ENCODE data around the gene SLC28A3. TPM values are rescaled to one million over a fixed set of nuclear protein-coding genes. Genes with fewer than 3 reads are reported as not detected.
A peak's percentile ranks its signal among the peaks of the same experiment; 100 is the strongest.
"Not testable (repeated sequence)": the region's sequence is repeated elsewhere in the genome, so short reads cannot be mapped to it uniquely, and the experiment has no call there.

SLC28A3 gene
- total and polyA plus RNA-seq, 2 donors, result 0.09 to 2.0 TPM

- 91% methylated on average over 3 of the region's 3 CpGs for WGBS
- H3K27ac ChIP-seq (ENCODE audit: low read depth), result no peak overlapping the region
- no peak overlapping the region for H3K4me3 ChIP-seq (ENCODE audit: low read depth, low read length)
- DNase-seq (ENCODE audit: extremely low spot score), result no peak
- no peaks in the 10 kb centered on the region for H3K36me3 ChIP-seq (ENCODE audit: insufficient read depth)
- no peaks in the 10 kb centered on the region for H3K4me1 ChIP-seq (ENCODE audit: insufficient read depth)
Observed at GRCh38 chr9:84368601-84369000, 28.0 kb upstream of the SLC28A3 start.

- 30% methylated on average over 10 of the region's 10 CpGs for WGBS
- DNase-seq (ENCODE audit: extremely low spot score); H3K4me3 ChIP-seq (ENCODE audit: low read depth, low read length); H3K4me1 ChIP-seq (ENCODE audit: insufficient read depth); H3K36me3 ChIP-seq (ENCODE audit: insufficient read depth); H3K27ac ChIP-seq (ENCODE audit: low read depth): not testable (repeated sequence)
Observed at GRCh38 chr9:84367726-84368125, 27.2 kb upstream of the SLC28A3 start.

GRCh38 chr9:84366683-84367082, 26.1 kb upstream of the SLC28A3 start:
- no peaks in the 10 kb centered on the region for H3K4me1 ChIP-seq (ENCODE audit: insufficient read depth)
- H3K36me3 ChIP-seq (ENCODE audit: insufficient read depth), result no peaks in the 10 kb centered on the region
- 100% methylated on average over 1 of the region's 1 CpG for WGBS
- no peak overlapping the region for H3K27ac ChIP-seq (ENCODE audit: low read depth)
- no peak for DNase-seq (ENCODE audit: extremely low spot score)
- H3K4me3 ChIP-seq (ENCODE audit: low read depth, low read length), result no peak overlapping the region

DNA sequence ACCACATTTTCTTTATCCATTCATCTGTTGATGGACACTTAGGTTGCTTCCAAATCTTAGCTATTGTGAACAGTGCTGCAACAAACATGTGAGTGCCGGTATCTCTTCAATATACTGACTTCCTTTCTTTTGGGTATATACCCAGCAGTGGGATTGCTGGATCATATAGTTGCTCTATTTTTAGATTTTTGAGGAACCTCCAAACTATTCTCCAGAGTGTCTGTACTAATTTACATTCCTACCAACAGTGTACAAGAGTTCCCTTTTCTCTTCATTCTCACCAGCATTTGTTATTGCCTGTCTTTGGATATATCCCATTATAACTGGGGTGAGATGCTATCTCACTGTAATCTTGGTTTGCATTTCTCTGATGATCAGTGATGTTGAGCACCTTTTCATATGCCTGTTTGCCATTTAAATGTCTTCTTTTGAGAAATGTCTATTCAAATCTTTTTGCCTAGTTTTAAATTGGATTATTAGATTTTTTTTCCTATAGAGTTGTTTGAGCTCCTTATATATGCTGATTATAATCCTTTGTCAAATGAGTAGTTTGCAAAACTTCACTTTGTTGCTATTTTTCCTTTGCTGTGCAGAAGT, 24.4 kb upstream of the SLC28A3 start:
- 88% methylated on average over 1 of the region's 1 CpG for whole genome bisulfite sequencing
- not testable (repeated sequence) for H3K36me3 ChIP-seq (ENCODE audit: insufficient read depth)

GRCh38 chr9:84361645-84362044, 21.1 kb upstream of the SLC28A3 start:
- no peaks in the 10 kb centered on the region for H3K4me1 ChIP-seq (ENCODE audit: insufficient read depth)
- H3K27ac ChIP-seq (ENCODE audit: low read depth), result no peak overlapping the region
- no peaks in the 10 kb centered on the region for H3K36me3 ChIP-seq (ENCODE audit: insufficient read depth)
- no peak for DNase-seq (ENCODE audit: extremely low spot score)
- 90% methylated on average over 6 of the region's 6 CpGs for WGBS
- H3K4me3 ChIP-seq (ENCODE audit: low read depth, low read length), result no peak overlapping the region

More for the DNA sequence above, 24.4 kb upstream of the SLC28A3 start:
- H3K27ac ChIP-seq (ENCODE audit: low read depth); DNase-seq (ENCODE audit: extremely low spot score); H3K4me1 ChIP-seq (ENCODE audit: insufficient read depth); H3K4me3 ChIP-seq (ENCODE audit: low read depth, low read length): not testable (repeated sequence)

DNA sequence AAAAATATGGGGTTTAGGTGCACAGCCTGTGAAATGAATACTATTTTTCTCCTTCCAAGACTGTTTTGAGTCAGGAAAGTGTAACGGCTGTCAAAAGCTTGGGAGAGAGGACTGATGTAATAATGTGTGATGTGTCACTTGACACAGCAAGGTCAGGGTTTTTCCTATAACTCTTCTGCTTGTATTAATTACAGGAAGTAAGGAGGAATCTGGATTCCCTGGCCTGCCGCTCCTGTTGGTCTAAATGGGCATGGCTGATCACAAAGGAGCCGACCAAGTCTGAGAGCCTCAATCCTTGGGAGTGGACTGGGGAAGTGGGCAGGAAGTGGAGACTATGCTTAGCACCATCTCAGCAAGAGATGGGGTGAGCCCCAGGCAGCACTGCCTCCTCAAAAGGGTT, 16.7 kb upstream of the SLC28A3 start:
- Histone ChIP-seq H3K27ac (ENCODE audit: low read depth) (no peak overlapping the region), H3K4me1 (ENCODE audit: insufficient read depth) (no peaks in the 10 kb centered on the region), H3K4me3 (ENCODE audit: low read depth, low read length) (no peak overlapping the region), H3K36me3 (ENCODE audit: insufficient read depth) (no peaks in the 10 kb centered on the region)
- WGBS, result 82% methylated on average over 3 of the region's 3 CpGs
- no peak for DNase-seq (ENCODE audit: extremely low spot score)

DNA sequence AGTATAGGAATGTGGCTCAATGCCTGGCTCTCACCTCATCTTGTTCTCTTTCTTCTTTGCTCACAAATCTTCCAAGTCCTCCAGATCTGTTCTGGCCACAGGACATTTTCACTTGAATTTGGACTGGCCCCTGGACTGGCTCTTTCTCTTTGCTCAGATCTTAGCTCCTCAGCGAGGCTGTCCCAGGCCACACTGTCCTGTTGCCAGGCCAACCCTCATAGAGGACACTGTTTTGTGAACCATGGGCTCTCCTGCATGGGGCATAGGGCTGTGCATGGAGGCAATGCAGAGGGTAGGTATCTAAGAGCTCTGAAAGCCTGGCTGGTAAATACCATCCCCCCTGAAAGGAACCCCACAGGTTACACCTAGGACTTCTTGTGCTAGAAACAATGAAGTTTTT, 13.5 kb upstream of the SLC28A3 start:
- no peak for DNase-seq (ENCODE audit: extremely low spot score)
- Histone ChIP-seq H3K4me3 (ENCODE audit: low read depth, low read length) (no peak overlapping the region), H3K36me3 (ENCODE audit: insufficient read depth) (no peaks in the 10 kb centered on the region), H3K4me1 (ENCODE audit: insufficient read depth) (no peaks in the 10 kb centered on the region), H3K27ac (ENCODE audit: low read depth) (no peak overlapping the region)
- 88% methylated on average over 1 of the region's 1 CpG for WGBS

DNA sequence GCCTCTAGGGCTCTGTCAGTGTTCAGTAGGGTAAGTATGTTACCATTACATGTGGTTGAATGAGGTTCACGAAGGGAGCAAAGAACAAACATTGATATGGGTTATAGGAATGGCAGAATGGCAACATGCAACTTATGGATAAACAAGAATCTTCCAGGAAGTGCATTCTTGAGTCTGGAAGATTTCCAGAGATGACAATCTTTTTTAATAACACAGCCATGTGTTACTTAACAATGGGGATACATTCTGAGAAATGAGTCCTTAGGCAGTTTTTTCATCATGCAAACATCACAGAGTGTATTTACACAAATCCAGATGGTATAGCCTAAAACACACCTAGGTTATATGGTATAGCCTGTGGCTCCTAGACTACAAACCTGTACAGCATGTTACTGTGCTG, 9.1 kb upstream of the SLC28A3 start:
- H3K4me1 ChIP-seq (ENCODE audit: insufficient read depth), result no peaks in the 10 kb centered on the region
- H3K27ac ChIP-seq (ENCODE audit: low read depth), result no peak overlapping the region
- H3K36me3 ChIP-seq (ENCODE audit: insufficient read depth), result no peaks in the 10 kb centered on the region
- H3K4me3 ChIP-seq (ENCODE audit: low read depth, low read length), result no peak overlapping the region
- no peak for DNase-seq (ENCODE audit: extremely low spot score)
- 83% methylated on average over 1 of the region's 1 CpG for WGBS

- WGBS, result 74% methylated on average over 6 of the region's 6 CpGs
- Histone ChIP-seq H3K36me3 (ENCODE audit: insufficient read depth) (no peaks in the 10 kb centered on the region), H3K4me3 (ENCODE audit: low read depth, low read length) (no peak overlapping the region), H3K4me1 (ENCODE audit: insufficient read depth) (no peaks in the 10 kb centered on the region), H3K27ac (ENCODE audit: low read depth) (no peak overlapping the region)
- DNase-seq (ENCODE audit: extremely low spot score), result no peak
Observed at GRCh38 chr9:84343111-84343521, 2.6 kb upstream of the SLC28A3 start.

DNA sequence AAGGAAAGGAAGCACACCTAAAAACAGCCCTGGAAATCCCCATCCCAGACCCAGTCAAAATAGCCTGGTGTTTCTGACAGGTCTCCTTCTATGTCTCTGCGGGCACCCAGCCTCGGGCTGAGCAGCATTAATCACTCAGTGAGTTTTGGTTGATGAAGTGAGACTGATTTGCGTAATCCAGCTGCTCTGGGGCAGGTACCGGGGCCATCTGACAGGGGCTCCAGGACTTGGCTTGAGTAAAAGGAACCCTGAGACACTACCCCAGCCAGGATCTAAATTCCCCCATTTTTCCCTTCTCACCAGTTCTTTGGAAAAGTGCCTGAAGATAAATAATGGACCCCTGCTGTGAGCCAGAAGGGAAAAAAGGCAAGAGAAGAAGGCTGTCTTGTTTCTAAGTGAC, 596 bp downstream of the SLC28A3 start:
- H3K36me3 ChIP-seq (ENCODE audit: insufficient read depth), result no peaks in the 10 kb centered on the region
- no peak overlapping the region for H3K4me3 ChIP-seq (ENCODE audit: low read depth, low read length)
- H3K27ac ChIP-seq (ENCODE audit: low read depth), result no peak overlapping the region
- no peaks in the 10 kb centered on the region for H3K4me1 ChIP-seq (ENCODE audit: insufficient read depth)
- no peak for DNase-seq (ENCODE audit: extremely low spot score)
- WGBS, result 49% methylated on average over 4 of the region's 4 CpGs

DNA sequence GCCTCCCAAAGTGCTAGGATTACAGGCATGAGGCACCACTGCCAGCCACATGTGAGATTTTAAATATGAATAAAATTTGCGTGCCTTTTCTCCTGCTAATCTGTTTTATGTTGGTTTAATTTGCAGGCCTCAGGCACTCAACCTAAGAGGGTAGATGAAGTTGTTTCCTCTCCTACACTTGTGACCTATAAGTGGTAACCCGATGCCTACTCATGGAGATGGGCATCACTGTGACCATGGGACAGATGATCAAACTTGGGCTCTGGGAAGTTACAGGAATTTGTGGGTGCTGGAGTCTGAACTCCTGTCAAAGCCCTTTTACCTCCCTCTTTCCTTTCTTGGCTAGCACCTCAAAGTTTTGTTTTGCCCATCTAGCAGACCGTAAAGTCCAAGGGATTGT, 1.1 kb downstream of the SLC28A3 start:
- Histone ChIP-seq H3K4me1 (ENCODE audit: insufficient read depth) (no peaks in the 10 kb centered on the region), H3K36me3 (ENCODE audit: insufficient read depth) (no peaks in the 10 kb centered on the region), H3K27ac (ENCODE audit: low read depth) (no peak overlapping the region), H3K4me3 (ENCODE audit: low read depth, low read length) (no peak overlapping the region)
- no peak for DNase-seq (ENCODE audit: extremely low spot score)
- 85% methylated on average over 3 of the region's 3 CpGs for WGBS

- WGBS, result 81% methylated on average over 4 of the region's 4 CpGs
- Histone ChIP-seq H3K36me3 (ENCODE audit: insufficient read depth) (no peaks in the 10 kb centered on the region), H3K4me3 (ENCODE audit: low read depth, low read length) (no peak overlapping the region), H3K4me1 (ENCODE audit: insufficient read depth) (no peaks in the 10 kb centered on the region), H3K27ac (ENCODE audit: low read depth) (no peak overlapping the region)
- no peak for DNase-seq (ENCODE audit: extremely low spot score)
Observed at GRCh38 chr9:84338792-84339191, 1.8 kb downstream of the SLC28A3 start.

- WGBS, result 96% methylated on average over 8 of the region's 8 CpGs
- no peak overlapping the region for H3K27ac ChIP-seq (ENCODE audit: low read depth)
- DNase-seq (ENCODE audit: extremely low spot score), result no peak
- H3K4me3 ChIP-seq (ENCODE audit: low read depth, low read length), result no peak overlapping the region
- no peaks in the 10 kb centered on the region for H3K4me1 ChIP-seq (ENCODE audit: insufficient read depth)
- H3K36me3 ChIP-seq (ENCODE audit: insufficient read depth), result no peaks in the 10 kb centered on the region
Observed at GRCh38 chr9:84337252-84337651, 3.3 kb downstream of the SLC28A3 start.

DNA sequence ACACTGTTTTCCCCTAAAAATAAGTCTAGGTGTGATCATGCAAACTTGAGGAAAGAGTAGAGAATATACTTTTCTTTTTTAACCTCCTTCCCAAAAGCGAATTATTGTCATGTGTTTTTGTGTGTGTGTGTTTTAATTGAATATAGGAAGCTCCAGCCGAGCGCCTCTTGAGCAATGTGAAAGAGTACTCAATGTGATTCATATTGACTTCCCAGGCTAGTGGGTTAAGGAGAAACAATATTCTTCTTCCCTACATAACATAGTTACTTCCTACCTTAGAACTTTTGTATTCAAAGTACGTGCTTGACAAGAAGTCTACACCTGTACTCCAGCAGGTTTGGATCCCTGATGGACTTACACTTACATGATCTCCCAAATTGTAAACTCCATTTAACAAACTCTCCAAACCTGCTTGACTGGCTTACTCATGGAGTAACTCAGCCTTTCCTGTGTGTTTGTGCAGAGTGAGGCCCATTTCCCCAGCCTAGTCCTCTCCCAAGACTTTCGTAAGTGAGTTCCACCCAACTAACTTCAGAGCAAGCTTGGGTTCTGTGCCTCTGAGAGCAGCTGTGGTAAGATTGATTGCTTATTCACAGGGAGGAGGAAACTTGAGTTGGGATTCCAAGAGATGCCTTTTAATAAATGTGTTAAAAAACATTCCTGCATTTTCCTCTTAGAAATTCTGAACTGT, 9.3 kb downstream of the SLC28A3 start:
- peak; percentile 20 for DNase-seq (ENCODE audit: extremely low spot score)
- no peaks in the 10 kb centered on the region for H3K36me3 ChIP-seq (ENCODE audit: insufficient read depth)
- H3K27ac ChIP-seq (ENCODE audit: low read depth), result no peak overlapping the region
- WGBS, result 83% methylated on average over 5 of the region's 5 CpGs
- H3K4me3 ChIP-seq (ENCODE audit: low read depth, low read length), result no peak overlapping the region
- no peaks in the 10 kb centered on the region for H3K4me1 ChIP-seq (ENCODE audit: insufficient read depth)
